BLaER1 treated with 17β-estradiol and CSF1 and Interleukin-3, amounts not matched to agents 10 nM and 100 nM (cell line): ENCODE results near the gene MRPS15.

Experiments
- H3K27ac ChIP-seq, 11 experiments: shearing (Covaris generic); formaldehyde crosslinking; 2 replicates each; pipeline ENCODE4 v1.8.1; 2022
- H3K27me3 ChIP-seq, 11 experiments: shearing (Covaris generic); formaldehyde crosslinking; 2 replicates each; pipeline ENCODE4 v1.8.1; 2022
- H3K36me3 ChIP-seq, 11 experiments: shearing (Covaris generic); formaldehyde crosslinking; 2 replicates each; pipeline ENCODE4 v1.8.1; 2022
- H3K4me1 ChIP-seq, 10 experiments: shearing (Covaris generic); formaldehyde crosslinking; 2 replicates each; pipeline ENCODE4 v1.8.1; 2022
- H3K4me2 ChIP-seq, 11 experiments: shearing (Covaris generic); formaldehyde crosslinking; 2 replicates each; pipeline ENCODE4 v1.8.1; 2022
- H3K4me3 ChIP-seq, 10 experiments: shearing (Covaris generic); formaldehyde crosslinking; 2 replicates each; pipeline ENCODE4 v1.8.1; 2022
- H3K9ac ChIP-seq, 11 experiments: shearing (Covaris generic); formaldehyde crosslinking; 2 replicates each; pipeline ENCODE4 v1.8.1; 2022
- H3K9me3 ChIP-seq, 11 experiments: shearing (Covaris generic); formaldehyde crosslinking; replicated peaks in 1 of 11; 2 replicates each; pipeline ENCODE4 v1.8.1; 2022
- H4K20me1 ChIP-seq, 11 experiments: shearing (Covaris generic); formaldehyde crosslinking; 2 replicates each; pipeline ENCODE4 v1.8.1; 2022
- Cebpa-rat ChIP-seq, 11 experiments: shearing (Covaris generic); IDR thresholded peaks; 2 replicates each; pipeline ENCODE4 v1.8.1; 2022

Gene MRPS15

DNA sequence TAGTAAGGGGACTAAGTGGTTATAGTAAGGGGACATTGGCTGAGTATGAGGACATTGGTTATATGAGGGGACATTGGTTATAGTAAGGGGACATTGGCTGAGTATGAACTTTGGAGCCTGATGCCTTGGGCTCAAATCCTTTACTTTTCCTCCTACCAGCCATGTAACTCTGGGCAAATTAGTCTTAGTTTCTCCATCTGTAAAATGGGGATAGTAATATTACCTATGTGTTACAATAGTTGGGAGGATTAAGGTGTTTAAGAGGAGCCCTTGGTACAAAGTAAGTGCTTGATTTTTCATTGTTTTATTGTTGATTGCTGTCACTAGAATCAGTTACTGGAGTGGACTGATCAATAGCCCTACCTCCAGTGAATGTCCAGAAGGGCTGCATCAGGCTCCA is 16.7 kb downstream of the MRPS15 start:
- peak overlapping the region in 10 of 11 experiments; percentile 41 to 70 (median 61); a peak in 15 of 22 replicates for H3K4me2 ChIP-seq
- H3K9me3 ChIP-seq = no peaks in the 10 kb centered on the region
- peaks cover 27 to 38% (median 31%) of the 10 kb centered on the region in 10 experiments for H3K4me1 ChIP-seq
- peak overlapping the region in 6 of 11 experiments; percentile 13 to 45 (median 32); a peak in 4 of 22 replicates for H3K27ac ChIP-seq
- no peaks in the 10 kb centered on the region for H3K27me3 ChIP-seq
- no peaks in the 10 kb centered on the region for H3K36me3 ChIP-seq
- TF ChIP-seq Cebpa-rat (IDR thresholded peaks at IDR 0.05) = no peak
- no peaks in the 10 kb centered on the region for H4K20me1 ChIP-seq
- no peak overlapping the region; a peak in 1 of 22 replicates for H3K9ac ChIP-seq
- no peak overlapping the region for H3K4me3 ChIP-seq

DNA sequence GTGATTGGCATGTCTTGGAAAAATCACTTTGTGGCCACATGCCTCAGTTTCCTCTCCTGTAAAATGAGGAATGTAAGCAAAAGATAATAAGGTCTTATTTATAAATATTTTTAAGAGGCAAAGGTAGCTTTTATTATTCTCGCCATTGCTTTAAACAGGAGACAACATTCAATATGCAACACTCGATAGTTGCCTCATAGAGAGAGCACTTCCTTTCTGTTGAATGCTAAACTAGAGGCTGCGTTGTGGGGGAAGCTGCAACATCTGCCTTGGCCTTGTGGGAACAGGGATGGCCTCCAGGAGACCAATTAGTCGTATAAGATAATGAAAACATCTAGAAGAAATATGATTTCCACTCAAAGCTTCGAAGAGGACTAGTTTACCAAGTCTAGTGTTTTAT is 17.4 kb downstream of the MRPS15 start:
- H3K36me3 ChIP-seq = no peaks in the 10 kb centered on the region
- peaks cover 27 to 38% (median 31%) of the 10 kb centered on the region in 10 experiments for H3K4me1 ChIP-seq
- H4K20me1 ChIP-seq = no peaks in the 10 kb centered on the region
- H3K9me3 ChIP-seq = no peaks in the 10 kb centered on the region
- H3K27me3 ChIP-seq = no peaks in the 10 kb centered on the region
- peak overlapping the region in 8 of 11 experiments; percentile 5 to 48 (median 19); a peak in 7 of 22 replicates for H3K9ac ChIP-seq
- H3K4me3 ChIP-seq = no peak overlapping the region
- H3K4me2 ChIP-seq = peak overlapping the region; percentile 41 to 70 (median 60)
- peak overlapping the region in 10 of 11 experiments; percentile 1 to 53 (median 32); a peak in 15 of 22 replicates for H3K27ac ChIP-seq
- TF ChIP-seq Cebpa-rat (IDR thresholded peaks at IDR 0.05) = no peak

GRCh38 chr1:36446271-36446670 is 17.9 kb downstream of the MRPS15 start:
- no peak for TF ChIP-seq Cebpa-rat (IDR thresholded peaks at IDR 0.05)
- Histone ChIP-seq H3K9ac (peak overlapping the region in 7 of 11 experiments; percentile 5 to 48 (median 19); a peak in 4 of 22 replicates), H3K27me3 (no peaks in the 10 kb centered on the region), H3K27ac (peak overlapping the region in 10 of 11 experiments; percentile 1 to 53 (median 32); a peak in 15 of 22 replicates), H4K20me1 (no peaks in the 10 kb centered on the region), H3K4me3 (no peak overlapping the region), H3K36me3 (no peaks in the 10 kb centered on the region), H3K4me1 (peaks cover 26 to 36% (median 28%) of the 10 kb centered on the region in 10 experiments), H3K9me3 (no peaks in the 10 kb centered on the region), H3K4me2 (peak overlapping the region; percentile 41 to 70 (median 60))

- Histone ChIP-seq H3K36me3 (no peaks in the 10 kb centered on the region), H3K4me1 (peaks cover 11 to 16% (median 14%) of the 10 kb centered on the region in 10 experiments), H3K4me3 (no peak overlapping the region), H3K27ac (no peak overlapping the region), H3K4me2 (no peak overlapping the region), H4K20me1 (no peaks in the 10 kb centered on the region), H3K9me3 (no peaks in the 10 kb centered on the region), H3K27me3 (no peaks in the 10 kb centered on the region), H3K9ac (no peak overlapping the region)
- TF ChIP-seq Cebpa-rat (IDR thresholded peaks at IDR 0.05) = no peak
Measured at GRCh38 chr1:36443297-36443696, 20.9 kb downstream of the MRPS15 start.

GRCh38 chr1:36442337-36442736 is 21.8 kb downstream of the MRPS15 start:
- Histone ChIP-seq H3K27ac (no peak overlapping the region), H3K9me3 (no peaks in the 10 kb centered on the region), H4K20me1 (no peaks in the 10 kb centered on the region), H3K4me1 (peaks cover 10 to 13% (median 12%) of the 10 kb centered on the region in 10 experiments), H3K4me3 (no peak overlapping the region), H3K36me3 (no peaks in the 10 kb centered on the region), H3K27me3 (no peaks in the 10 kb centered on the region), H3K9ac (no peak overlapping the region), H3K4me2 (no peak overlapping the region)
- TF ChIP-seq Cebpa-rat (IDR thresholded peaks at IDR 0.05) = no peak

- no peak for TF ChIP-seq Cebpa-rat (IDR thresholded peaks at IDR 0.05)
- no peaks in the 10 kb centered on the region for H4K20me1 ChIP-seq
- no peaks in the 10 kb centered on the region for H3K27me3 ChIP-seq
- H3K9ac ChIP-seq = no peak overlapping the region
- H3K4me1 ChIP-seq = no peaks in the 10 kb centered on the region
- H3K27ac ChIP-seq = no peak overlapping the region
- no peaks in the 10 kb centered on the region for H3K36me3 ChIP-seq
- H3K4me2 ChIP-seq = no peak overlapping the region
- no peaks in the 10 kb centered on the region for H3K9me3 ChIP-seq
- no peak overlapping the region for H3K4me3 ChIP-seq
Measured at GRCh38 chr1:36440646-36441045, 23.5 kb downstream of the MRPS15 start.

DNA sequence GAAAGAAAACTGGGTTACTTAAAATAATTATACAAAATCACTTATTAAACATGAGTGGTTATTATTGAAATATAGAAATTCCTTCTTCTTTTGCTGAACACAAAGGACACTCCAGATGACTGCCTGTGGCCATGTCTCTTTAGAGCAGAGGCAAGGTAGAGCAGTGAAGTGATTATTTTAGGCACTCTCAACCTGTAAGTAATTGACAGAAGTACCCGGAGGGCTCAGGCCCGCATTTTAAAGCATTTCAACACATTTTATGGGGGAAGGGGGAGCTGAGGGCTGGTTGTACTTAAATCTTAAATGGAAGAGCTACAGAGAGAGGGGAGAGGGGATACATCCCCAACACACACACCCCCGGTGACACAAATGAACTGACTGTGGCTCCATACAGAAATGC is 24.1 kb downstream of the MRPS15 start:
- Histone ChIP-seq H3K27ac (no peak overlapping the region), H3K27me3 (no peaks in the 10 kb centered on the region), H4K20me1 (no peaks in the 10 kb centered on the region), H3K9ac (no peak overlapping the region), H3K4me1 (no peaks in the 10 kb centered on the region), H3K4me3 (no peak overlapping the region), H3K36me3 (no peaks in the 10 kb centered on the region), H3K9me3 (no peaks in the 10 kb centered on the region), H3K4me2 (no peak overlapping the region)
- no peak for TF ChIP-seq Cebpa-rat (IDR thresholded peaks at IDR 0.05)

- Histone ChIP-seq H3K36me3 (no peaks in the 10 kb centered on the region), H3K4me2 (no peak overlapping the region), H3K27ac (no peak overlapping the region), H3K27me3 (no peaks in the 10 kb centered on the region), H3K9me3 (no peaks in the 10 kb centered on the region), H3K4me1 (no peaks in the 10 kb centered on the region), H4K20me1 (no peaks in the 10 kb centered on the region), H3K9ac (no peak overlapping the region), H3K4me3 (no peak overlapping the region)
- TF ChIP-seq Cebpa-rat (IDR thresholded peaks at IDR 0.05) = no peak
Measured at GRCh38 chr1:36438715-36439114, 25.5 kb downstream of the MRPS15 start.

GRCh38 chr1:36436821-36437220 is 27.4 kb downstream of the MRPS15 start:
- Histone ChIP-seq H3K4me3 (no peak overlapping the region), H3K9ac (no peak overlapping the region), H3K9me3 (no peaks in the 10 kb centered on the region), H3K36me3 (no peaks in the 10 kb centered on the region), H3K4me2 (no peak overlapping the region), H3K27ac (no peak overlapping the region), H4K20me1 (no peaks in the 10 kb centered on the region), H3K4me1 (no peaks in the 10 kb centered on the region), H3K27me3 (no peaks in the 10 kb centered on the region)
- TF ChIP-seq Cebpa-rat (IDR thresholded peaks at IDR 0.05) = no peak

DNA sequence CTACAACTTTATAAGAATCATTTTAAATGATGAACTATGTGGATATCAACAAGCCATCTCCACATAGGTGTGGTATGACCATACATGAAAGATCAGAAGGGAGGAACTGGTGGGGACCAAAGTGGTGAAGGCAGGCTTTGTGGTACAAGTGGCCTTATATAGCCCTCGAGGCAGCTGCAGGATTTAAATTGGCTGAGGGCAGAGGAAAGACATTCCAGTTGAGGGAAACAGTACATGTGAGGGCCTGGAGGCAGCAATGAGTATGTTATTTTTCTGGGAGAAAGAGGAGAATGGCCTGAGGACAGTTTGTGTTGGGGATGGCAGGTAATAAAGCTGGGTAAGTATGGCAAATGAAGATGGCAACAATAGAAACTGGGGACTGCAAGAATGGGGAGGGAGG is 31.1 kb downstream of the MRPS15 start:
- Histone ChIP-seq H3K27ac (no peak overlapping the region), H3K4me1 (no peaks in the 10 kb centered on the region), H3K27me3 (no peaks in the 10 kb centered on the region), H3K36me3 (no peaks in the 10 kb centered on the region; a peak in 1 of 22 replicates), H4K20me1 (no peaks in the 10 kb centered on the region), H3K4me3 (no peak overlapping the region), H3K9me3 (no peaks in the 10 kb centered on the region), H3K4me2 (no peak overlapping the region), H3K9ac (no peak overlapping the region)
- TF ChIP-seq Cebpa-rat (IDR thresholded peaks at IDR 0.05) = no peak
